ENCODE results near the gene GTF3C1. TPM values are rescaled to one million over a fixed set of nuclear protein-coding genes. Genes with fewer than 3 reads are reported as not detected.

Gene GTF3C1
- total and polyA plus RNA-seq, 3 donors from 2014 or later = 85.7 to 154 (median 129) TPM

GRCh38 chr16:27429330-27429871, 120.3 kb downstream of the GTF3C1 start:
- TF ChIP-seq CTCF (IDR thresholded peaks at IDR 0.05) (no peak), POLR2A (IDR thresholded peaks at IDR 0.05) (no peak)
- Histone ChIP-seq H3K9me3 (no peaks in the 10 kb centered on the region), H3K27me3 (no peaks in the 10 kb centered on the region), H3K36me3 (ENCODE audit: low read depth, missing control alignments) (no peaks in the 10 kb centered on the region), H3K27ac (no peak overlapping the region), H3K4me3 (no peak overlapping the region), H3K4me1 (no peaks in the 10 kb centered on the region)
- WGBS, 2 donors = 82 to 90% methylated on average over 11 of the region's 11 CpGs
- intact Hi-C loops (cut with DNase I; ENCODE audit: low total_unique reads) = no loop called here
- peak; percentile 6 for DNase-seq

- Histone ChIP-seq H3K9me3 (no peaks in the 10 kb centered on the region), H3K36me3 (ENCODE audit: low read depth, missing control alignments) (no peaks in the 10 kb centered on the region), H3K27me3 (no peaks in the 10 kb centered on the region), H3K4me3 (no peak overlapping the region), H3K4me1 (no peaks in the 10 kb centered on the region), H3K27ac (no peak overlapping the region)
- DNase-seq = peak; percentile 9
- intact Hi-C loops (cut with DNase I; ENCODE audit: low total_unique reads) = no loop called here
- 89 to 91% methylated on average over 4 of the region's 4 CpGs for WGBS, 2 donors
- TF ChIP-seq CTCF (IDR thresholded peaks at IDR 0.05) (no peak), POLR2A (IDR thresholded peaks at IDR 0.05) (no peak)
These were observed 121.5 kb downstream of the GTF3C1 start for GRCh38 chr16:27428026-27428785.

GRCh38 chr16:27427538-27427937, 122.2 kb downstream of the GTF3C1 start:
- intact Hi-C loops (cut with DNase I; ENCODE audit: low total_unique reads) = no loop called here
- Histone ChIP-seq H3K4me3 (no peak overlapping the region), H3K9me3 (no peaks in the 10 kb centered on the region), H3K4me1 (no peaks in the 10 kb centered on the region), H3K27me3 (no peaks in the 10 kb centered on the region), H3K36me3 (ENCODE audit: low read depth, missing control alignments) (no peaks in the 10 kb centered on the region), H3K27ac (no peak overlapping the region)
- WGBS, 2 donors = 66 to 73% methylated on average over 5 of the region's 5 CpGs
- TF ChIP-seq CTCF (IDR thresholded peaks at IDR 0.05) (no peak), POLR2A (IDR thresholded peaks at IDR 0.05) (no peak)
- DNase-seq = peak; percentile 3

- Histone ChIP-seq H3K36me3 (ENCODE audit: low read depth, missing control alignments) (no peaks in the 10 kb centered on the region), H3K27me3 (no peaks in the 10 kb centered on the region), H3K4me1 (no peaks in the 10 kb centered on the region), H3K4me3 (no peak overlapping the region), H3K27ac (no peak overlapping the region), H3K9me3 (no peaks in the 10 kb centered on the region)
- intact Hi-C loops (cut with DNase I; ENCODE audit: low total_unique reads) = no loop called here
- TF ChIP-seq CTCF (IDR thresholded peaks at IDR 0.05) (no peak), POLR2A (IDR thresholded peaks at IDR 0.05) (no peak)
- DNase-seq = no peak
- WGBS, 2 donors = 42 to 50% methylated on average over 7 of the region's 7 CpGs
These were observed 123.0 kb downstream of the GTF3C1 start for GRCh38 chr16:27426423-27427408.
